KBM-7 (cell line): ENCODE results near the gene ATG2B.

ENCODE experiments used
- DNase-seq: peaks from one replicate; pipeline ENCODE4 v3.0.0-alpha.2; 2015
- in situ Hi-C: fragments of 300-500 bp; cut with MboI; formaldehyde crosslinking; loops from 2 replicates; pipeline ENCODE4 v1.14.3; 2020; ENCODE audit warnings: low sequenced_read_pairs, low pct_unique_long_range_greater_than_20kb, mixed read lengths

Gene ATG2B

GRCh38 chr14:96324219-96324618 is 38.9 kb downstream of the ATG2B start:
- in situ Hi-C loops = no loop called here
- DNase-seq = no peak

DNA sequence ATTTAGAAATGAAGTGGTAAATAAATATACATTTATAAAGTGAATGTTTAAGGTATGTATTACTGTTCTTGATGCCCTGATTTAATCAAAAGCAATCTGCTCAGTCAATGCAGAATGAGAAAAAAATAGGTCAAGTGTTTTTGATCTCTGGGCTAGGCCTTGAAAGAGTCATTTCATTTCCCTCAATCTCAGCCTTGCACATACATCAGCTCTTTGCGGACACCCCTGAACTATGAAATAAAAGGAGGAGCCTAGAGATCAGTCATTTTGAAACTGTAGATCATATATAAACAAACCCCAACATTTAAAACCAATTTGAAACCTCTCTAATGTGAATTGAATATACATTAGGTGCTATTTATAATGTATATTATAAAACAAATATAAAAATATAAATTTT is 42.5 kb downstream of the ATG2B start:
- in situ Hi-C loops = no loop called here
- DNase-seq = no peak

DNA sequence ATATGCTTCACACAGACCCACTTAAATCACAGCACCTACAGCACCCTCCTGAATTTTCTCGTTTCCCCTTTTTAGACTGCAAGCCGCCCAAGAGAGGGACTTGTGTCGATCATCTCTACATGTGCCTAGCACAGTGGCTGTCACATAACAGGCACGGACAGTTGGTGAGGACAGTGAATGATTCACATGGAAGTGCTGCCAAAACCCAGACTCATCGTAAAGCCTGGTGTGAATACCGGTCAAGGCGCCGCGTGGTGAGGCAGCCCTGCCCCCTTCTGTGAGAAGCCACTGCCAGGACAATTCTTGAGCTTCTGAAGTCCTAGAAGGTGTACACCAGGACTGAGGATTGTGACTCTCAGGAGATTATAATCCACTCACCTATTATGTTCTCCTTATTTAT is 44.3 kb downstream of the ATG2B start:
- DNase-seq = no peak
- in situ Hi-C loops = no loop called here

GRCh38 chr14:96316087-96316486 is 47.1 kb downstream of the ATG2B start:
- in situ Hi-C loops = no loop called here
- DNase-seq = no peak

DNA sequence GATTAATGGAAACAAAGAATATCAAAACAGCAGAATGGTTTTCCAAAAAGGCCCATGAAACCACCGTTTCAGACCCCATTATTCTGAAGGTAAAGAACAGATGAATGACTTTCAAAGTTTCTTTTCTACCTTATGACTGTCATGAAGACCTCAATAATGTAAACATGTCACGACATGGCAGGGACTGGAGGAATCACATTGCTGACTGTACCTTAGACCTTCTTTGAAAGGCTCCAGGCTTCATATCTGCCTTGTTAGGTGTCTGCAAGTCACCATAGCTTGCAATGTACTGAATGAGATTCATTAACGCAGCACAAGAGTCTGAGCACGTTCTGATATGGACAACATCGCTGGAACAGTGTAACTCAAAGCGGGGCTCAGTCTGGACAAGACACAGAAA is 52.2 kb downstream of the ATG2B start:
- in situ Hi-C loops = no loop called here
- no peak for DNase-seq

- no peak for DNase-seq
- in situ Hi-C loops = no loop called here
Measured at GRCh38 chr14:96309896-96310330, 53.2 kb downstream of the ATG2B start.

- in situ Hi-C loops = no loop called here
- DNase-seq = no peak
Measured at GRCh38 chr14:96309133-96309895, 53.8 kb downstream of the ATG2B start.

GRCh38 chr14:96307434-96307833 is 55.7 kb downstream of the ATG2B start:
- DNase-seq = peak; percentile 11
- in situ Hi-C loops = no loop called here

- in situ Hi-C loops = no loop called here
- peak; percentile 16 for DNase-seq
Measured at GRCh38 chr14:96304956-96305355, 58.2 kb downstream of the ATG2B start.

DNA sequence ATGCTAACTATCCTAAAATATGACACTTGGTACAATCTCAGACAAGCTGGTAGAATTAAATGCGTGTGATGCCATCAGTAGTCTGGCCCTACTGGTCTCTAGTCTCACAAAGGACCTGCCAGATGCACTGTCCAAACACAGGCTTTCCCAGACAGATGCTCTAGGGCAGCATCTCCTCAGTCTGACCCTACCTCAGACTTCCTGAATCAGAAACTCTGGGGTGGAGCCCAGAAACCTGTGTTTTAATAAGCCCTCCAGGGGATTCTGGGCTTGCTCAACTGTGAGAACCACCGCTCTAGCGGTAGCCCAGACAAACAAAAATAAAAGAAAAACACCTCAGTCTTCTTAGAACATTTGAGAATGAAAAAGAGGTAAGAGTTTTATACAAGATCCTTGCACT is 59.2 kb downstream of the ATG2B start:
- no peak for DNase-seq
- in situ Hi-C loops = no loop called here

GRCh38 chr14:96299441-96299840 is 63.7 kb downstream of the ATG2B start:
- no peak for DNase-seq
- in situ Hi-C loops = loop anchor here (10.0 kb wide), 1 partner anchor 125 kb away; no protein-coding TSS in a partner anchor

- DNase-seq = no peak
- in situ Hi-C loops = loop anchor here (10.0 kb wide), 1 partner anchor 127 kb away; no protein-coding TSS in a partner anchor
Measured at GRCh38 chr14:96297997-96298515, 65.1 kb downstream of the ATG2B start.

DNA sequence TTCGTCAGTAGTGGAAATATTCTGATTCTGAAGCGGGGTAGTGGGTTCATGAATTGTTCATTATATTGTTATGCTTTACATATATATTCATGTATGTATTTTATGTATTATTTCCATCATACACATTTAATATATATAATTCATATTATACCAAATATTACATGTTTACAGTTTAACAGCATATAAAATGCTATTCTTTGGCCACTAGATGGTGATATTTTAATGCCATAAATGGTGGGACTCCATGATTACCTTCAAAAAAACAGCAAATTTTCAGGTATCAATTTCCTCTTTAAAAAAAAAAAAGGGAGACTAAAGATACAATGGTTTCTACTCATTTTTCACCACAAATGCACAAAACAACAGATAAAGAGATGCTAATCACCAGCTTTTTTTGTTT is 66.1 kb downstream of the ATG2B start:
- in situ Hi-C loops = loop anchor here (10.0 kb wide), 1 partner anchor 128 kb away; no protein-coding TSS in a partner anchor
- DNase-seq = peak; percentile 21

DNA sequence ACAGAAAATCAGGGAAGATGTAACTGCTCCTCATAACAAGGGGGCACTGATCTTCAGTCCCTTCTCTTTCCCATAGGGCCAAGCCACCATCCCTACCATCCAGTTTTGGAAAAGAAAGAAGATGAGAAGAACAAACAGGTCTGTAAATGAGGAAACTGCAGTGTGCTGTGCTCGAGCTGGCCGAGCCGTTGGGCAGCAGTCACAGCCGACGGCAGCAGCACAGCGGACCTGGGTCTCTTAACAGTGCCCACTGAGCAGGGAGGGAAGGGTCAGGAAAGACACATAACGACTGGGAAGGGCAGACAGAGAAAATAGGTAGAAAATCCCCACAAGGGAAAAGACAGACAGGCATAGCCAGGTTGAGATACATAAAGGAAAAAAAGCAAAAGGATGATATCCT is 68.9 kb downstream of the ATG2B start:
- DNase-seq = no peak
- in situ Hi-C loops = loop anchor here (10.0 kb wide), 1 partner anchor 131 kb away; no protein-coding TSS in a partner anchor

DNA sequence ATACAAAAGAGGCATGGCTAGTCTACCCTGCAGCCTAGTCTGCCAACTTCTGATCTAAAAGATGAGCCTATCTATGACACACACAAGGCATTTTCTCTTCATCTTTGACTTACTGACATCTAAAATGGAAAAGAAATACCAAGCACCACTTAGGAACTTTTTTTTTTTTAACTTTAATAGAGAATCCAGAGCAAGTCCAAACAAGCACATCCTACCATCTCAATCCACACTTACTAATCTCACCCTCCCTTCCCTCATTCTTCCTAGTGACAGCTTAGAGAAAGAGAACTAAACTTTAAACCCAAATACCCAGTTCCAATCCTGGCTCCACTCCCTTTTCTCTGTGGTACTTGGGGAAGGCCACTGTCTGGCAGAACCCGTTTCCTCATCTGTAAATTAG is 75.3 kb downstream of the ATG2B start:
- in situ Hi-C loops = no loop called here

DNA sequence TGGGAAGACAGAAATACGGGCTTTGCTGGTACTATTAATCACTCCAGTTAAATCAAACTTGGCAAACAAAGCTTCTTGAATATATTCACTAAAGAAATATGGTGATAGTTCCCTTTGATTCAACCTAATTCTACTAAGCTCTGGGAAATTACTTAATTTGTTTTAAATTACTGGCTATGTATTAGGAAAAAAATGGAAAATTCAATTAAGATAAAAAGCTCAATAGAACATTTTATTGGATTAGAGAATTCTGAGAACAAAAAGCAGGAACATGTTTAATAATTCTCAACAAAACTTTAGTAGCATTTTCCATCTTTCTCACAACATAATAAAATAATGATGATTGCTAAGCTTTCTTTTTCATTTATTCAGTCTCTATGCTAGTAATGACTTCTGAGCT is 76.9 kb downstream of the ATG2B start:
- in situ Hi-C loops = no loop called here
- no peak for DNase-seq

More for the DNA sequence above, 75.3 kb downstream of the ATG2B start:
- DNase-seq = no peak

GRCh38 chr14:96285667-96286066 is 77.5 kb downstream of the ATG2B start:
- no peak for DNase-seq
- in situ Hi-C loops = no loop called here

GRCh38 chr14:96284430-96284829 is 78.7 kb downstream of the ATG2B start:
- in situ Hi-C loops = no loop called here

DNA sequence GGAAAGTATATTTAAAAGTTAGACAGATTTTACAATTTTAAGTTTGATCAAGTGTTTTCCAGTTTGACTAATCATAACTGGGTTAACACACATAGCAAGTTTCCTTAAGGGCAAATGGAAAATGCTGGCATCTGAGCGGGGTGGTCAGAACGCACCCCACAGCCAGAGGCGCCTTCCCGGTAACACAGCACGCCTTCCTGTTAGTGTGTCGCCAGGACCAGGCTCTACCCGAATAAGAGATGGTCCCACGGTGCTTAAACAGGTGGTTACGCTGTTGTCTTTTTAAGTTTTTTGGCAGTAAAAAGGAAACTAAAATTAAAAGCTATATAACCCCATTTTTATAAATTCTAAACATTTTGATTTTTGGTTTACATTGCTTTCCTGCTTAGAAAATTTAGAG is 79.1 kb downstream of the ATG2B start:
- DNase-seq = no peak
- in situ Hi-C loops = no loop called here

More at GRCh38 chr14:96284430-96284829, 78.7 kb downstream of the ATG2B start:
- no peak for DNase-seq

DNA sequence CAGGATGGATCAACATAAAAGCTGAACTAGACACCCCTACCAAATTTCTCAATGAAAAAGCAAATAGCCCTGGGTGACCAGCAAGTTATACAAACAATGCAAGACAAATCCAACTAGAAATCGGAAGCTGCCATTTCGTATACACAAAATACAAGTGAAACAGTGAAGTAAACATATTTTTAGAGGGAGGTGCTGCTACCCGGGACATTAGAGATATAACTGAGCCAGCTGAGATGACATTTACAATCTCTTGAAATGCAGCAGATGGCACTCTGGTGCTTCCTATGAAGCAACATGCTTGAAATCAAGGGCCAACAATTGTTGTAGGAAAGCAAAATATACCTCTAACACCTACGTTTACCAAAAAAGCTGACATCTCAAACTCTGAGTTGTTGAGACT is 81.7 kb downstream of the ATG2B start:
- in situ Hi-C loops = no loop called here
- DNase-seq = no peak

DNA sequence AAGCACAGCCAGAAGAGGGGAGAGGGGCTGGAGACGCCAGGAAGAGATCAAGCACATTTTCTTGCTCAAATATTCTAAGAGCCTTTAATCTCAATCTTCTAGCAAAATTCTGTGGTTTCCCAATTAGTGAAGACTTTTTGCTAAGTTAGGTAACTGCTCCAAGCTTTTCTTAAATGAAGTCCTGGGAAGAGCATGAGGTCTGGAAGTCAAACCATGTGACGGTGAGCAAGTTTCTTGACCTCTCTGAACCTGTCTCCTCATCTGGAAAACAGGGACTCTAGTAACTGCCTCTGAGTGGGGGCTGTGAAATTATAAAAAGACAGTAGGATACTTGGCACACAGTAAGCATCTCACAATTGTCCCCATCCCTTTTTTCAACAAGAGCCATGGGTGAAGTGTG is 83.0 kb downstream of the ATG2B start:
- DNase-seq = no peak
- in situ Hi-C loops = no loop called here
